WTC11 (cell line): Measurements from ENCODE around the gene GATAD2A. TPM values are rescaled to one million over a fixed set of nuclear protein-coding genes. Genes with fewer than 3 reads are reported as not detected.
A peak's percentile ranks its signal among the peaks of the same experiment; 100 is the strongest.

ENCODE experiments used
- ATAC-seq: fragments of 200-7000 bp; cut with Tn5 transposase; 2 replicates; pipeline ENCODE4 v1.10.0; 2021; ENCODE audit warnings: mild to moderate bottlenecking, moderate library complexity
- CTCF ChIA-PET: fragments of 300-600 bp; sonication (Branson Sonifier 250); formaldehyde crosslinking; loops from one replicate; lab custom pipeline; 2021; ENCODE audit warnings: antibody characterized with exemption; lab: Charles Lee
- POLR2A ChIA-PET: fragments of 350-600 bp; sonication (Branson Sonifier 250); formaldehyde crosslinking; loops from one replicate; lab custom pipeline; 2021; ENCODE audit warnings: antibody characterized with exemption; lab: Charles Lee
- DNase-seq: peaks from one replicate; pipeline ENCODE4 v3.0.0; 2021; ENCODE audit warnings: low spot score
- H3K27ac Mint-ChIP-seq: 2 replicates; pipeline ENCODE4 v1.8.0; 2021; ENCODE audit warnings: mixed read lengths
- H3K27me3 Mint-ChIP-seq: 2 replicates; pipeline ENCODE4 v1.8.0; 2021; ENCODE audit warnings: low read depth, mild to moderate bottlenecking, moderate library complexity, mixed read lengths
- H3K36me3 Mint-ChIP-seq: 2 replicates; pipeline ENCODE4 v1.8.0; 2021; ENCODE audit warnings: mixed read lengths
- H3K4me1 Mint-ChIP-seq: 2 replicates; pipeline ENCODE4 v1.8.0; 2022; ENCODE audit warnings: mixed read lengths
- H3K4me3 Mint-ChIP-seq: 2 replicates; pipeline ENCODE4 v1.8.0; 2021; ENCODE audit warnings: mild to moderate bottlenecking, moderate library complexity, mixed read lengths
- H3K9me3 Mint-ChIP-seq: 2 replicates; pipeline ENCODE4 v1.8.0; 2021; ENCODE audit warnings: mixed read lengths
- ESRRA ChIP-seq: sonication (generic); formaldehyde crosslinking; IDR thresholded peaks from 2 replicates; pipeline ENCODE4 v1.8.1; 2022; ENCODE audit warnings: mild to moderate bottlenecking, missing genetic modification reagents, borderline replicate concordance
- FOXP1 ChIP-seq: sonication (generic); formaldehyde crosslinking; IDR thresholded peaks from 2 replicates; pipeline ENCODE4 v1.8.0; 2022; ENCODE audit warnings: missing genetic modification reagents, mild to moderate bottlenecking, moderate library complexity, borderline replicate concordance
- IRF2 ChIP-seq: sonication (generic); formaldehyde crosslinking; IDR thresholded peaks from 2 replicates; pipeline ENCODE4 v1.8.0; 2022; ENCODE audit warnings: low read depth, missing genetic modification reagents, borderline replicate concordance
- JAZF1 ChIP-seq: fragments of 250-450 bp; sonication (Bioruptor Pico); IDR thresholded peaks from 2 replicates; pipeline ENCODE4 v1.9.0; 2021; ENCODE audit warnings: moderate library complexity, mild to moderate bottlenecking, inconsistent platforms
- JUN ChIP-seq: sonication (generic); formaldehyde crosslinking; IDR thresholded peaks from 2 replicates; pipeline ENCODE4 v1.8.0; 2023; ENCODE audit warnings: mild to moderate bottlenecking, missing genetic modification reagents
- NR1H2 ChIP-seq: sonication (generic); formaldehyde crosslinking; IDR thresholded peaks from 2 replicates; pipeline ENCODE4 v1.9.0; 2021; ENCODE audit warnings: mild to moderate bottlenecking, moderate library complexity, missing genetic modification reagents
- SMAD3 ChIP-seq: sonication (generic); formaldehyde crosslinking; IDR thresholded peaks from 2 replicates; pipeline ENCODE4 v1.8.0; 2022; ENCODE audit warnings: missing genetic modification reagents, mild to moderate bottlenecking, borderline replicate concordance
- ZNF219 ChIP-seq: sonication (generic); formaldehyde crosslinking; IDR thresholded peaks from 2 replicates; pipeline ENCODE4 v1.8.0; 2023; ENCODE audit warnings: missing genetic modification reagents, mild to moderate bottlenecking, borderline replicate concordance
- ZNF232 ChIP-seq: sonication (generic); formaldehyde crosslinking; IDR thresholded peaks from 2 replicates; pipeline ENCODE4 v1.8.0; 2022; ENCODE audit warnings: mild to moderate bottlenecking, missing genetic modification reagents
- ZNF263 ChIP-seq: sonication (generic); formaldehyde crosslinking; IDR thresholded peaks from 2 replicates; pipeline ENCODE4 v1.8.1; 2022; ENCODE audit warnings: low read depth, mild to moderate bottlenecking, moderate library complexity, missing genetic modification reagents
- total RNA-seq: library from RNA; stranded (reverse); gene quantifications from 3 replicates; pipeline ENCODE4 v1.2.3, GENCODE V29; 2021
- TF ChIP-seq, protein P1 (sequence below): sonication (generic); formaldehyde crosslinking; IDR thresholded peaks from 2 replicates; pipeline ENCODE4 v1.8.0; 2022; ENCODE audit warnings: mild to moderate bottlenecking, missing genetic modification reagents
- TF ChIP-seq, protein P2 (sequence below): sonication (generic); formaldehyde crosslinking; conservative IDR thresholded peaks from 2 replicates; pipeline ENCODE4 v1.8.1; 2022; ENCODE audit warnings: mild to moderate bottlenecking, missing genetic modification reagents
- TF ChIP-seq, protein P3 (sequence below): sonication (generic); formaldehyde crosslinking; IDR thresholded peaks from 2 replicates; pipeline ENCODE4 v1.8.1; 2022; ENCODE audit warnings: low read depth, mild to moderate bottlenecking, moderate library complexity, missing genetic modification reagents, borderline replicate concordance
- TF ChIP-seq, protein P4 (sequence below): sonication (generic); formaldehyde crosslinking; IDR thresholded peaks from 2 replicates; pipeline ENCODE4 v1.8.1; 2023; ENCODE audit warnings: mild to moderate bottlenecking, missing genetic modification reagents, borderline replicate concordance
- TF ChIP-seq, protein P5 (sequence below): fragments of 250-450 bp; sonication (Bioruptor Pico); IDR thresholded peaks from 2 replicates; pipeline ENCODE4 v1.9.0; 2021; ENCODE audit warnings: mild to moderate bottlenecking, borderline replicate concordance
- TF ChIP-seq, protein P6 (sequence below): sonication (generic); formaldehyde crosslinking; IDR thresholded peaks from 2 replicates; pipeline ENCODE4 v1.8.0; 2022; ENCODE audit warnings: mild to moderate bottlenecking, missing genetic modification reagents

Gene GATAD2A
- total RNA-seq, 1 experiment from 2014 or later, result 209 TPM

DNA sequence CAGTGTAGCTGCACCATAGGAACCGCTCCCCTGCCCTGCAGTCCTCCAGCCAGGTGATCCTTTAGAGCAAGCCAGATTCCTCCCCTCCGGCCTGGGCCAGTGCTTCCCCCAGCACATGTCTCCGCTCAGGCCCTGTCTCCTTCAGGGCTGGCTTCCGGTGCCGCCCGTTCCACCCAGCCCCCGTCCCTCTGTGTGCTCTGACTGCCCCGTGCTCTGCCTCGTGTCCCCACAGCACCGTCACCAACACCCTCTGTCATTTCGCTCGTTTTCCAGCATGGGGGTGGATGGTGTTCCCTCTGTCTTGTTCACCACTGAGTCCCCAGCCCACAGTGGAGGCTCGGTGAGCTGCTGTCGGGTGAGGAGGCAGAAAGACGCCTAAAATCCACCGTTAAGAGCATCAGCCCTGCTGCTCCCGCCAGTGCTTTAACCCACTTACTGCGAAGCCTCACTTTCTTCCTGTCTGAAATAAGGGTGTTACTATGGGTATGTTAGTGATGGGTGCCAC lies 55.3 kb downstream of the GATAD2A start:
- ChIA-PET CTCF (interaction anchor here (0.5 to 3.0 kb wide), 4 partner anchors 15 to 99 kb away, joined by 3 to 16 read pairs (median 8); no protein-coding TSS in a partner anchor), POLR2A (interaction anchor here (0.6 kb wide), 1 partner anchor 1106 kb away, joined by 5 read pairs; no protein-coding TSS in a partner anchor)
- DNase-seq (peak; percentile 49), ATAC-seq (peak; percentile 26)
- Mint-ChIP-seq H3K36me3 (peaks cover 10% of the 10 kb centered on the region), H3K27me3 (no peaks in the 10 kb centered on the region), H3K9me3 (no peaks in the 10 kb centered on the region), H3K4me1 (peaks cover 73% of the 10 kb centered on the region), H3K4me3 (peak overlapping the region; percentile 63), H3K27ac (peak overlapping the region; percentile 98)
- TF ChIP-seq, protein P1, sequence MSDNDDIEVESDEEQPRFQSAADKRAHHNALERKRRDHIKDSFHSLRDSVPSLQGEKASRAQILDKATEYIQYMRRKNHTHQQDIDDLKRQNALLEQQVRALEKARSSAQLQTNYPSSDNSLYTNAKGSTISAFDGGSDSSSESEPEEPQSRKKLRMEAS (CRISPR knock-in tag), result peak; percentile 75; the same call in 1 of the 2 replicates
- TF ChIP-seq, protein P2, sequence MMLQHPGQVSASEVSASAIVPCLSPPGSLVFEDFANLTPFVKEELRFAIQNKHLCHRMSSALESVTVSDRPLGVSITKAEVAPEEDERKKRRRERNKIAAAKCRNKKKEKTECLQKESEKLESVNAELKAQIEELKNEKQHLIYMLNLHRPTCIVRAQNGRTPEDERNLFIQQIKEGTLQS, result no peak
- TF ChIP-seq ZNF263 (CRISPR knock-in tag), result peak; percentile 94; the same call in 1 of the 2 replicates

DNA sequence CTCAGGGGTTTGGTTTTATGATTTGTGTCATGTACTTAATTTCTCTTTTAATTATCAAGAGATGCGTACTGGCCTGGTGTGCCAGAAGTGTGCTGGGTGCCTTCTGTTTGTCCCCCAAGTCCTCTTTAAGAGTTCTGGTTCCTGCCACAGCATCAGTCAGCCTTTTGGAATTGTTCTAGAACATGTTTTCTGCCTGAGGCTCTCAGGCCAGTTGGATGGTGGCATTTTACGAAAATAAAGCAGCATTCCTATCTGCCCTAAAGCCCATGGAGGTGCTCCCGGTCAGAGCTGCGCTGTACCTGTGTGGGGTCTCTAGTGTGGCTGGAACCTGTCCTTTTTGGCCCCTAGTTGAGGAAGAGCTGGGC lies 55.8 kb downstream of the GATAD2A start:
- H3K27me3 Mint-ChIP-seq, result no peaks in the 10 kb centered on the region
- ChIA-PET POLR2A (interaction anchor here (0.6 to 1.1 kb wide), 2 partner anchors 56 to 1107 kb away, joined by 3 to 5 read pairs; partner anchors contain the start of gene GATAD2A), CTCF (interaction anchor here (0.5 to 2.5 kb wide), 7 partner anchors 11 to 143 kb away, joined by 3 to 13 read pairs (median 3); no protein-coding TSS in a partner anchor)
- TF ChIP-seq IRF2 (no peak), FOXP1 (no peak), ZNF232 (no peak), ZNF219 (no peak), JAZF1 (CRISPR knock-in tag) (no peak)
- TF ChIP-seq, protein P3, sequence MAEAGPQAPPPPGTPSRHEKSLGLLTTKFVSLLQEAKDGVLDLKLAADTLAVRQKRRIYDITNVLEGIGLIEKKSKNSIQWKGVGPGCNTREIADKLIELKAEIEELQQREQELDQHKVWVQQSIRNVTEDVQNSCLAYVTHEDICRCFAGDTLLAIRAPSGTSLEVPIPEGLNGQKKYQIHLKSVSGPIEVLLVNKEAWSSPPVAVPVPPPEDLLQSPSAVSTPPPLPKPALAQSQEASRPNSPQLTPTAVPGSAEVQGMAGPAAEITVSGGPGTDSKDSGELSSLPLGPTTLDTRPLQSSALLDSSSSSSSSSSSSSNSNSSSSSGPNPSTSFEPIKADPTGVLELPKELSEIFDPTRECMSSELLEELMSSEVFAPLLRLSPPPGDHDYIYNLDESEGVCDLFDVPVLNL, result no peak
- DNase-seq, result no peak
- peaks cover 15% of the 10 kb centered on the region for H3K36me3 Mint-ChIP-seq
- peak overlapping the region; percentile 63 for H3K4me3 Mint-ChIP-seq
- peak overlapping the region; percentile 98 for H3K27ac Mint-ChIP-seq
- H3K9me3 Mint-ChIP-seq, result peaks cover 5% of the 10 kb centered on the region
- ATAC-seq, result no peak
- H3K4me1 Mint-ChIP-seq, result peaks cover 73% of the 10 kb centered on the region

GRCh38 chr19:19461671-19462622 lies 56.5 kb downstream of the GATAD2A start:
- DNase-seq, result peak; percentile 90
- H3K27ac Mint-ChIP-seq, result peak overlapping the region; percentile 98
- no peaks in the 10 kb centered on the region for H3K27me3 Mint-ChIP-seq
- ChIA-PET CTCF (interaction anchor here (0.6 to 2.5 kb wide), 9 partner anchors 10 to 231 kb away, joined by 3 to 13 read pairs (median 3); no protein-coding TSS in a partner anchor), POLR2A (interaction anchor here (0.6 to 1.1 kb wide), 3 partner anchors 57 to 1107 kb away, joined by 3 to 5 read pairs (median 3); partner anchors contain the start of gene GATAD2A)
- peak overlapping the region; percentile 63 for H3K4me3 Mint-ChIP-seq
- peaks cover 11% of the 10 kb centered on the region for H3K9me3 Mint-ChIP-seq
- peaks cover 21% of the 10 kb centered on the region for H3K36me3 Mint-ChIP-seq
- peak; percentile 82 for ATAC-seq
- H3K4me1 Mint-ChIP-seq, result peaks cover 73% of the 10 kb centered on the region
- TF ChIP-seq ESRRA (CRISPR knock-in tag) (no peak), NR1H2 (CRISPR knock-in tag) (no peak), JUN (CRISPR knock-in tag) (no peak), SMAD3 (CRISPR knock-in tag) (no peak), ZNF219 (no peak)
- TF ChIP-seq, protein P4, sequence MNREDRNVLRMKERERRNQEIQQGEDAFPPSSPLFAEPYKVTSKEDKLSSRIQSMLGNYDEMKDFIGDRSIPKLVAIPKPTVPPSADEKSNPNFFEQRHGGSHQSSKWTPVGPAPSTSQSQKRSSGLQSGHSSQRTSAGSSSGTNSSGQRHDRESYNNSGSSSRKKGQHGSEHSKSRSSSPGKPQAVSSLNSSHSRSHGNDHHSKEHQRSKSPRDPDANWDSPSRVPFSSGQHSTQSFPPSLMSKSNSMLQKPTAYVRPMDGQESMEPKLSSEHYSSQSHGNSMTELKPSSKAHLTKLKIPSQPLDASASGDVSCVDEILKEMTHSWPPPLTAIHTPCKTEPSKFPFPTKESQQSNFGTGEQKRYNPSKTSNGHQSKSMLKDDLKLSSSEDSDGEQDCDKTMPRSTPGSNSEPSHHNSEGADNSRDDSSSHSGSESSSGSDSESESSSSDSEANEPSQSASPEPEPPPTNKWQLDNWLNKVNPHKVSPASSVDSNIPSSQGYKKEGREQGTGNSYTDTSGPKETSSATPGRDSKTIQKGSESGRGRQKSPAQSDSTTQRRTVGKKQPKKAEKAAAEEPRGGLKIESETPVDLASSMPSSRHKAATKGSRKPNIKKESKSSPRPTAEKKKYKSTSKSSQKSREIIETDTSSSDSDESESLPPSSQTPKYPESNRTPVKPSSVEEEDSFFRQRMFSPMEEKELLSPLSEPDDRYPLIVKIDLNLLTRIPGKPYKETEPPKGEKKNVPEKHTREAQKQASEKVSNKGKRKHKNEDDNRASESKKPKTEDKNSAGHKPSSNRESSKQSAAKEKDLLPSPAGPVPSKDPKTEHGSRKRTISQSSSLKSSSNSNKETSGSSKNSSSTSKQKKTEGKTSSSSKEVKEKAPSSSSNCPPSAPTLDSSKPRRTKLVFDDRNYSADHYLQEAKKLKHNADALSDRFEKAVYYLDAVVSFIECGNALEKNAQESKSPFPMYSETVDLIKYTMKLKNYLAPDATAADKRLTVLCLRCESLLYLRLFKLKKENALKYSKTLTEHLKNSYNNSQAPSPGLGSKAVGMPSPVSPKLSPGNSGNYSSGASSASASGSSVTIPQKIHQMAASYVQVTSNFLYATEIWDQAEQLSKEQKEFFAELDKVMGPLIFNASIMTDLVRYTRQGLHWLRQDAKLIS (CRISPR knock-in tag), result no peak
- TF ChIP-seq, protein P5, sequence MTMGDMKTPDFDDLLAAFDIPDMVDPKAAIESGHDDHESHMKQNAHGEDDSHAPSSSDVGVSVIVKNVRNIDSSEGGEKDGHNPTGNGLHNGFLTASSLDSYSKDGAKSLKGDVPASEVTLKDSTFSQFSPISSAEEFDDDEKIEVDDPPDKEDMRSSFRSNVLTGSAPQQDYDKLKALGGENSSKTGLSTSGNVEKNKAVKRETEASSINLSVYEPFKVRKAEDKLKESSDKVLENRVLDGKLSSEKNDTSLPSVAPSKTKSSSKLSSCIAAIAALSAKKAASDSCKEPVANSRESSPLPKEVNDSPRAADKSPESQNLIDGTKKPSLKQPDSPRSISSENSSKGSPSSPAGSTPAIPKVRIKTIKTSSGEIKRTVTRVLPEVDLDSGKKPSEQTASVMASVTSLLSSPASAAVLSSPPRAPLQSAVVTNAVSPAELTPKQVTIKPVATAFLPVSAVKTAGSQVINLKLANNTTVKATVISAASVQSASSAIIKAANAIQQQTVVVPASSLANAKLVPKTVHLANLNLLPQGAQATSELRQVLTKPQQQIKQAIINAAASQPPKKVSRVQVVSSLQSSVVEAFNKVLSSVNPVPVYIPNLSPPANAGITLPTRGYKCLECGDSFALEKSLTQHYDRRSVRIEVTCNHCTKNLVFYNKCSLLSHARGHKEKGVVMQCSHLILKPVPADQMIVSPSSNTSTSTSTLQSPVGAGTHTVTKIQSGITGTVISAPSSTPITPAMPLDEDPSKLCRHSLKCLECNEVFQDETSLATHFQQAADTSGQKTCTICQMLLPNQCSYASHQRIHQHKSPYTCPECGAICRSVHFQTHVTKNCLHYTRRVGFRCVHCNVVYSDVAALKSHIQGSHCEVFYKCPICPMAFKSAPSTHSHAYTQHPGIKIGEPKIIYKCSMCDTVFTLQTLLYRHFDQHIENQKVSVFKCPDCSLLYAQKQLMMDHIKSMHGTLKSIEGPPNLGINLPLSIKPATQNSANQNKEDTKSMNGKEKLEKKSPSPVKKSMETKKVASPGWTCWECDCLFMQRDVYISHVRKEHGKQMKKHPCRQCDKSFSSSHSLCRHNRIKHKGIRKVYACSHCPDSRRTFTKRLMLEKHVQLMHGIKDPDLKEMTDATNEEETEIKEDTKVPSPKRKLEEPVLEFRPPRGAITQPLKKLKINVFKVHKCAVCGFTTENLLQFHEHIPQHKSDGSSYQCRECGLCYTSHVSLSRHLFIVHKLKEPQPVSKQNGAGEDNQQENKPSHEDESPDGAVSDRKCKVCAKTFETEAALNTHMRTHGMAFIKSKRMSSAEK (CRISPR knock-in tag), result no peak
- TF ChIP-seq, protein P6, sequence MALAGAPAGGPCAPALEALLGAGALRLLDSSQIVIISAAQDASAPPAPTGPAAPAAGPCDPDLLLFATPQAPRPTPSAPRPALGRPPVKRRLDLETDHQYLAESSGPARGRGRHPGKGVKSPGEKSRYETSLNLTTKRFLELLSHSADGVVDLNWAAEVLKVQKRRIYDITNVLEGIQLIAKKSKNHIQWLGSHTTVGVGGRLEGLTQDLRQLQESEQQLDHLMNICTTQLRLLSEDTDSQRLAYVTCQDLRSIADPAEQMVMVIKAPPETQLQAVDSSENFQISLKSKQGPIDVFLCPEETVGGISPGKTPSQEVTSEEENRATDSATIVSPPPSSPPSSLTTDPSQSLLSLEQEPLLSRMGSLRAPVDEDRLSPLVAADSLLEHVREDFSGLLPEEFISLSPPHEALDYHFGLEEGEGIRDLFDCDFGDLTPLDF (CRISPR knock-in tag), result no peak
